ENCODE results near the gene PRUNE2. TPM values are rescaled to one million over a fixed set of nuclear protein-coding genes. Genes with fewer than 3 reads are reported as not detected.
"Not testable (repeated sequence)": the region's sequence is repeated elsewhere in the genome, so short reads cannot be mapped to it uniquely, and the experiment has no call there.

The PRUNE2 gene
- total RNA-seq (2014; rRNA removed; shearing (Covaris generic)), result 0.09 and 2.2 TPM in 2 replicates

DNA sequence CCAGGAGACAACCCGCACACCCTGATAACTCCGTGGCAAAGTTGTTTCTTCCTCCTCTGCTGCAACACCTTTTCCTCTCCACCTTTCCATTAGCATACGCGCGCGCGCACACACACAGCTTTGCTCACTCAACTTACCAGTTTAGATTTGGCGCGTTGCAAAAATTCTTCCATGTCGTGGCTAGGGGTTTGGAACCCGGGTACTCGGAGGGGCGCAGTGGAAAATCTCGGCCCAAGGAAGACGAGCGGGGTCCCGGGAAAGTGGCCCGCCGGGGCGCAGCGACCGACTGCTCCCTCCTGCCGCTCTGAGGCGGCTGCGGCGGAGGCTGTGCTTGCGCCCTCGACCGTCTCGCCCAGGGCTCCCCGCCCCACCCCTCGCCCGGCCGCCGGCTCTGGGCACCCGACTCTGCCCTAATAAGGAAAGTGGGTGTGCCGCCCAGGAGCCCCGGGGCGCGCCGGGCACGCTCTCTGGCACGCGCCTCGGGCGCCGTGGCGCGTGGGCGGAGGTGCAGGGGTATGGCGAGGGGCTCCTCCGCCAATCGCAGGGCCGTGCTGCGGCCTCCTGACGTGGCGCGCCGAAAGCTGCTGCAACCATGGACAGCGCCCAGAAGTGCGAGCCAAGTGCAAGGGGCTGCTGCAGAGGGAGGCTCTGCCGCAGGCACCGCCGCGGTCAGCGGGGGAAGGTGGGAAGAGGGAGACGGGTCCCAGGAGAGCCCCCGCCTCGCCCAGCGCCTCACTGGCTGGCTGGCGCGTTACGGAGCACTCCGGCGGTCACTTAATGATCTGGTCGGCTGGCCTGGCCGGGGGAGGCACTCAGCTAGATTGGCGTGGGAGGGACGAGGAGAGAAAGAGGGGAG is at the start of gene PRUNE2:
Gene PRUNE2, minus strand, starts transcription at position 324 of the 856 bp plus-strand sequence. Its CDS starts 151 bp downstream, at position 173.
- H3K36me3 ChIP-seq, result no peaks in the 10 kb centered on the region
- peak; percentile 69 to 70 for DNase-seq (ENCODE audit: low read depth in 1 of 2, low spot score in 2 of 2)
- H3K4me3 ChIP-seq, result peak within 1 kb of the TSS; percentile 28
- peaks cover 24% of the 10 kb centered on the region for H3K27me3 ChIP-seq (replicated peaks)
- H3K9me3 ChIP-seq (replicated peaks), result no peaks in the 10 kb centered on the region
- peaks cover 9% of the 10 kb centered on the region for H3K4me1 ChIP-seq (replicated peaks)
- no peak within 1 kb of the TSS for H3K27ac ChIP-seq

DNA sequence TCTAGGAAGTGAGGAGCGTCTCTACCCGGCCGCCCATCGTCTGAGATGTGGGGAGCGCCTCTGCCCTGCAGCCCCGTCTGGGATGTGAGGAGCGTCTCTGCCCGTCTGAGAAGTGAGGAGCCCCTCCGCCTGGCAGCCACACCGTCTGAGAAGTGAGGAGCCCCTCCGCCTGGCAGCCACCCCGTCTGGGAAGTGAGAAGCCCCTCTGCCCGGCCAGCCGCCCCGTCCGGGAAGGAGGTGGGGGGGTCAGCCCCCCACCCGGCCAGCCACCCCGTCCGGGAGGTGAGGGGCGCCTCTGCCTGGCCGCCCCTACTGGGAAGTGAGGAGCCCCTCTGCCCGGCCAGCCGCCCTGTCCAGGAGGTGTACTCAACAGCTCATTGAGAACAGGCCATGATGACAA is 49.5 kb upstream of the PRUNE2 start:
- not testable (repeated sequence) for H3K27ac ChIP-seq; H3K4me1 ChIP-seq (replicated peaks); H3K36me3 ChIP-seq; H3K4me3 ChIP-seq; DNase-seq (ENCODE audit: low read depth in 1 of 2, low spot score in 2 of 2); H3K27me3 ChIP-seq (replicated peaks); H3K9me3 ChIP-seq (replicated peaks)

- Histone ChIP-seq H3K27ac (no peak overlapping the region), H3K27me3 (replicated peaks) (no peaks in the 10 kb centered on the region; the same call in 1 of the 2 replicates), H3K4me3 (no peak overlapping the region), H3K4me1 (replicated peaks) (no peaks in the 10 kb centered on the region), H3K9me3 (replicated peaks) (no peaks in the 10 kb centered on the region), H3K36me3 (no peaks in the 10 kb centered on the region)
- no peak for DNase-seq (ENCODE audit: low read depth in 1 of 2, low spot score in 2 of 2)
Observed at GRCh38 chr9:76949865-76950264, 44.0 kb upstream of the PRUNE2 start.

GRCh38 chr9:76944011-76944410 is 38.1 kb upstream of the PRUNE2 start:
- no peak for DNase-seq (ENCODE audit: low read depth in 1 of 2, low spot score in 2 of 2)

DNA sequence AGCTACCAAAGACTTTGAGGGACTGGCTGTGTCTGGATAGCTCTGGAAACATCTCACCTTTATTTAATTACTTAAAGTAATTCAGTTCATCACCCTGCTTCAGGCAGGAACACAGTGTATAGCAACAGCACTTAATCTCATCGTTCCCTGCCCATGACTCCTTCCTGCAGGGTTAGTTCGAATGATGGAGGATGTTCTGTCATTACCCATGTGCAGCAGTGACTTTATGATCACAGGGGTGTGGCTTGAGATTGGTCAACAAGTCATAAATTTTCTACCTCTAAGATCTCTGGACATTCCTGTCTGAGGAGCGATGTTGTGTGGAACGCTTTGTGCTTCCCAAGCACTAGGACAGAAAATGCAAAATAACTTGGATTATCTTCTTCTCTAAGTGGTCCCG is 37.1 kb upstream of the PRUNE2 start:
- no peak for DNase-seq (ENCODE audit: low read depth in 1 of 2, low spot score in 2 of 2)
- H3K27me3 ChIP-seq (replicated peaks), result no peaks in the 10 kb centered on the region

More at GRCh38 chr9:76944011-76944410, 38.1 kb upstream of the PRUNE2 start:
- Histone ChIP-seq H3K36me3 (no peaks in the 10 kb centered on the region), H3K27ac (no peak overlapping the region), H3K4me1 (replicated peaks) (no peaks in the 10 kb centered on the region), H3K27me3 (replicated peaks) (no peaks in the 10 kb centered on the region), H3K9me3 (replicated peaks) (no peaks in the 10 kb centered on the region), H3K4me3 (no peak overlapping the region)

DNA sequence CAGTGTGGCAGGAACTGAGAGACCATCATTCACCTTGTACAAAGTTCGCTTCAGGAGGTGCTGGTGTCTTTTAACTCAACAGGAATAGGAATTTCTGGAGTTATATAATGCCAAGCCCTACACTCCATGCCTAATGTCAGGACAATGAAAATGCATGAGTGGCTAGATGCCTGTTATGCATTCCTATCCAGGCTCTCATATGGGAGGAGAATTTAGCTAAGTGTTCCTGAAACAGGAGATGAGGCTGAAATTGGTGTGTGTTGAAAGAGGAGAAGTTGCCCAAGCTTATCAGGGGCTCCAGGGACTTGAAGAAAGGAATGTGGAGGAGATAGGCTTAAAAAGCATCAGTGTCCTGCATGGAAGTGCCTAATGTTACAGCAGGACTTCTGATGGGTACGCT is 26.8 kb upstream of the PRUNE2 start:
- no peaks in the 10 kb centered on the region for H3K36me3 ChIP-seq
- no peak for DNase-seq (ENCODE audit: low read depth in 1 of 2, low spot score in 2 of 2)
- no peak overlapping the region for H3K4me3 ChIP-seq
- H3K4me1 ChIP-seq (replicated peaks), result peaks cover 3% of the 10 kb centered on the region
- no peak overlapping the region for H3K27ac ChIP-seq
- no peaks in the 10 kb centered on the region for H3K9me3 ChIP-seq (replicated peaks)
- H3K27me3 ChIP-seq (replicated peaks), result no peaks in the 10 kb centered on the region

More for the DNA sequence above, 37.1 kb upstream of the PRUNE2 start:
- H3K9me3 ChIP-seq (replicated peaks), result no peaks in the 10 kb centered on the region
- no peak overlapping the region for H3K27ac ChIP-seq
- no peaks in the 10 kb centered on the region for H3K4me1 ChIP-seq (replicated peaks)
- H3K36me3 ChIP-seq, result no peaks in the 10 kb centered on the region
- H3K4me3 ChIP-seq, result no peak overlapping the region

DNA sequence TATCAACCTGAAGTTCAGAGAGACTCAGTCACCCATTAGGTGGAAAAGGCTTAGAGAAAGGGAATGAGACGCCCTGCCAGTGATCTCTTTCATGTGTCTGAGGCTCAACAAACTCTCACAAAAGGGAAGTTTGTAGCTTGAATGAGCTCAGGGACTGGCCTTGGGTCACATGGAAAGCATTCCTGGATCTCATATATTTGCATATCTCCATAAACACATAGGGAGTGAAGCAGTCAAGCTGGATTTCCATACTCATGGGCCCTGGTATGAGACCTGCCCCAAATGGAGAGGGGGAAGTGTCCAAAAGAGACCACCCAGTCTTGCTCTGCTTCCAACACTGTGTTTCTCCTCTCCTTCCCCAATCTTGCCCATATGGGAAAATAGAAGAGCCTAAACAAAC is 26.4 kb upstream of the PRUNE2 start:
- Histone ChIP-seq H3K27ac (no peak overlapping the region), H3K36me3 (no peaks in the 10 kb centered on the region), H3K27me3 (replicated peaks) (no peaks in the 10 kb centered on the region), H3K9me3 (replicated peaks) (no peaks in the 10 kb centered on the region), H3K4me3 (no peak overlapping the region), H3K4me1 (replicated peaks) (peaks cover 8% of the 10 kb centered on the region)
- DNase-seq (ENCODE audit: low read depth in 1 of 2, low spot score in 2 of 2), result no peak

DNA sequence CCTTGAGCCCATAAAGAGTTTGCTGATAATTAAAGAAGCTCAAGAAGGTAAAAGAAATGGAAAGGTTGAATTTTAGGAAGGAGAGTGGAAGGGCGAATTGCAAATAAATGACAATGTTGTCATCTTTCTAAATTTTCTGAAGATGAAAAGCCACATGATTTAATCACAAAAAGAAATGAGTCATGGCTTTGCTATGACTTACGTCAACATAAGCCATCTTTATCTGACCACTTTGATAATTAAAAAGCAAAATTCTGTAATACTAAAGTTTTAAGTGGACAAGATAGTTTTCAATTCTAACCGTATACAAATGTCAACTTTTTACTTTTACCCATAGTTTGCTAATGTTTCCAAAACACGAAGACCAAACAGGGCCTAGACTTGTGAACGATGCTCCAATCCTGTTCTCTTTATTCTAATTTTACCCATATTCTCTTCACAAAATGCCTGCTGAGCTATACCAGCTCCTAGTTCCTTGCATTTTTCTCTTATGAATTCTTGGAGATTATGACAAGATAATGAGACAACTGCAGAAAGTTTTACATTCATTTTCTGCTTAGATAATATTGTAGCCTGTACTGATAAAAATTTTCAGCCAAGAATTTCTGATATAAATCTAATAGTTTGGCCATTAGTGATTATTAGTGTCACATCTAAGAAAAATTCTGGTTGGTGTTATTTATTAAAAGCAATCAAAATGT is 21.8 kb upstream of the PRUNE2 start:
- Histone ChIP-seq H3K36me3 (no peaks in the 10 kb centered on the region), H3K4me1 (replicated peaks) (peaks cover 22% of the 10 kb centered on the region), H3K4me3 (no peak overlapping the region), H3K27me3 (replicated peaks) (no peaks in the 10 kb centered on the region), H3K9me3 (replicated peaks) (no peaks in the 10 kb centered on the region), H3K27ac (peak overlapping the region; percentile 77; the same call in 1 of the 2 replicates)
- peak in 1 of 2 experiments; percentile 15 for DNase-seq (ENCODE audit: low read depth in 1 of 2, low spot score in 2 of 2)

DNA sequence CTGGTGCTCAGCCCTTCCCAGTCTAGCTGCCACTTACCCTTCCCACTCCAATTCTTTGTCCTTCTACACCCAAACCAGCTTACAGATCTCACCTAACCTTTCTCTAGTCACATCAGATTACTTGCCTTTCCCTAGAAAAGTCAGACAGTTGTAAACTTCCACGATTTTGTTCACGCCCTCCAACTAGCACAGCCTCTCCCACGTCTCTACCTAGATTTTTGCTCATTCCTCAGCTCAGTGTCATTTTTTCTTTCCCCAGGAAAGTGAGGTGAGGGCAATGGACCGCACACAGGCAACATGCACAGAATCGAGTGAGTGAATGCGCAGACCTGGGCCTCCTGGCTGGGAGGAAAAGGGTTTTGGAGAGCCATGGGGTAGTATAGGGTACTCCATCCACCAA is 20.9 kb upstream of the PRUNE2 start:
- no peak overlapping the region for H3K4me3 ChIP-seq
- H3K4me1 ChIP-seq (replicated peaks), result peaks cover 22% of the 10 kb centered on the region
- no peaks in the 10 kb centered on the region for H3K36me3 ChIP-seq
- no peaks in the 10 kb centered on the region for H3K9me3 ChIP-seq (replicated peaks)
- peak overlapping the region; percentile 77 for H3K27ac ChIP-seq
- no peaks in the 10 kb centered on the region for H3K27me3 ChIP-seq (replicated peaks)
- peak in 1 of 2 experiments; percentile 24 for DNase-seq (ENCODE audit: low read depth in 1 of 2, low spot score in 2 of 2)

DNA sequence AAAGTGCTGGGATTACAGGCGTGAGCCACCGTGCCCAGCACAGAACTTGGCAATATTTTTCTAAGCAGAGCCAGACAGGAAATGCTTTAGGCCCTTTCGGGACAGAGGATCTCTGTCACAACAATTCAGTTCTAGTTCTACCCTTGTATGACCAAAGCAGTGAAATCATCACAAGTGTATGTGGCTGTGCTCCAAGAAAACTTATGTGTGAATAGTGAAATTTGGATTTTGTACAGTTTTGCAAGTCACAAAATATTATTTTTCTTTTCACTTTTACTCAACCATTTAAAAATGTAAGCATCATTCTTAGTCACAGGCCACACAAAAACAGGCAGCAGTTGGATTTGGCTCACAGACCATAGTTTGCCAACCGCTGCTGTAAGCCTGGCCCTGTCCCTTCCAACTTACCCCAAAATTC is 20.4 kb upstream of the PRUNE2 start:
- Histone ChIP-seq H3K36me3 (no peaks in the 10 kb centered on the region), H3K27ac (peak overlapping the region; percentile 77), H3K4me3 (no peak overlapping the region), H3K9me3 (replicated peaks) (no peaks in the 10 kb centered on the region), H3K4me1 (replicated peaks) (peaks cover 22% of the 10 kb centered on the region), H3K27me3 (replicated peaks) (no peaks in the 10 kb centered on the region)
- DNase-seq (ENCODE audit: low read depth in 1 of 2, low spot score in 2 of 2), result peak; percentile 44 to 57

GRCh38 chr9:76921165-76921564 is 15.3 kb upstream of the PRUNE2 start:
- no peaks in the 10 kb centered on the region for H3K36me3 ChIP-seq
- no peaks in the 10 kb centered on the region for H3K27me3 ChIP-seq (replicated peaks)
- peaks cover 3% of the 10 kb centered on the region for H3K4me1 ChIP-seq (replicated peaks)
- no peak overlapping the region for H3K27ac ChIP-seq
- H3K9me3 ChIP-seq (replicated peaks), result no peaks in the 10 kb centered on the region
- no peak overlapping the region for H3K4me3 ChIP-seq
- no peak for DNase-seq (ENCODE audit: low read depth in 1 of 2, low spot score in 2 of 2)

DNA sequence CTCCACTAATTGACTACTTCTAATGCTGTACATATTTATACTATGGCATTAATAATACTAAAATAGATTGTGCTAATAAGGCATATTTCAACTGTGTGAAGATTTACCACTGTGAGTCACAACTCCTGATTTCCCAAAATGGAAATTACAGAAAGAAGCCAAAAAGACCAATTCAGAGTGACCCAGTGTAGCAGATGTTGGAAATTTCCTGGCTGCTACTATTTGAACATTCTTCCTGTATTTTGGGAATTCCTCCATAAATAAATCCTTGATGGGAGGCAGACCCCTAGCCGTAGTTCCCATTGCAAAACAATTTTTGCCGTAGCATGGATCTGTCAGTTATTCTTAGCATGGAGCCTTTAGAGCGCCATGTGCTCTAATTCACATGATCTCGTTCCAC is 11.4 kb upstream of the PRUNE2 start:
- no peak overlapping the region for H3K27ac ChIP-seq
- DNase-seq (ENCODE audit: low read depth in 1 of 2, low spot score in 2 of 2), result no peak
- H3K4me3 ChIP-seq, result no peak overlapping the region
- peaks cover 3% of the 10 kb centered on the region for H3K4me1 ChIP-seq (replicated peaks)
- no peaks in the 10 kb centered on the region for H3K27me3 ChIP-seq (replicated peaks)
- H3K36me3 ChIP-seq, result no peaks in the 10 kb centered on the region
- H3K9me3 ChIP-seq (replicated peaks), result no peaks in the 10 kb centered on the region

DNA sequence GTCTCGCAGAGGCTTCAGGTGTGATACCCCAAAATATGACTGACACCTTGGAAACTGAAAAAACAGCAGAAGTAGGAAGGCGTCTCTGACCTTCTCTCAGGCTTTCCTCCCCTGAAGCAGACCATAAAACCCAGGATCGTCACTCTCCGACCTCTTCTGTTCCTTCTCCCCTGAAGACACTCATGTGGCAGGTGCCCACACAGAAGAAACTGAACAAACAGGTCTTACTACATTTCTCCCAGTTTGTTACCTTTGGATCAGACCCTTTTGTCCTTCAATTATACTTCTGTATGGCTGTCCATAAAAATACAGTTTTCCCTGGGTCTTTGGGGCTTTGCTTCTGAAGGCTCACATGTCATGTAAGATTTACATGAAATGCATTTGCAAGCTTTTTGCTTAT is 10.3 kb upstream of the PRUNE2 start:
- no peak overlapping the region for H3K4me3 ChIP-seq
- DNase-seq (ENCODE audit: low read depth in 1 of 2, low spot score in 2 of 2), result no peak
- no peak overlapping the region for H3K27ac ChIP-seq
- no peaks in the 10 kb centered on the region for H3K27me3 ChIP-seq (replicated peaks)
- peaks cover 5% of the 10 kb centered on the region for H3K4me1 ChIP-seq (replicated peaks)
- no peaks in the 10 kb centered on the region for H3K36me3 ChIP-seq
- no peaks in the 10 kb centered on the region for H3K9me3 ChIP-seq (replicated peaks)

GRCh38 chr9:76913467-76913866 is 7.6 kb upstream of the PRUNE2 start:
- Histone ChIP-seq H3K27ac (no peak overlapping the region), H3K9me3 (replicated peaks) (no peaks in the 10 kb centered on the region), H3K4me3 (no peak overlapping the region), H3K36me3 (no peaks in the 10 kb centered on the region), H3K27me3 (replicated peaks) (no peaks in the 10 kb centered on the region), H3K4me1 (replicated peaks) (peaks cover 5% of the 10 kb centered on the region)
- no peak for DNase-seq (ENCODE audit: low read depth in 1 of 2, low spot score in 2 of 2)
